ENCODE data around the gene DOP1A. TPM values are rescaled to one million over a fixed set of nuclear protein-coding genes. Genes with fewer than 3 reads are reported as not detected.

DOP1A gene
- total RNA-seq, 1 experiment from 2014 or later = 17.0 TPM

DNA sequence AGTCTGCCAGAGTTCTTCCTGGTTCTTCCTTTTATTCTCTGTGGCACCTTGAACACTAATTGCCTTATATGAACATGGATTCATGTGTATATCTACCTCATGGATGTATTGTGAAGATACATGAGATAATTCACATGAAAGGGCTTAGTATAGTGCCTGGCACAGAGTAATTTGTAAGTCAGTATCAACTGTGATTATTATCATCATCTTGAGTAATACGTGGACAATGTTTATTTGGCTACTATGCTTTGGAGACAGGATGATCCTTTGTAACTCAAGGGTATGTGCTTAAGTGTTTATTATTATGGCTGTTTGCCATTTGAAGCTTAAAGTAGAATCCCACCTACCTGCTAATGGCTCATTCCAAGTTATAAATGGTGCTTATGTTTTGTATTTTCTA, 16.0 kb downstream of the DOP1A start:
- no peaks in the 10 kb centered on the region for H3K9me3 ChIP-seq (ENCODE audit: control insufficient read depth, low read depth, low read length)
- H3K27me3 ChIP-seq (ENCODE audit: insufficient read depth, low read length) = no peaks in the 10 kb centered on the region
- whole genome bisulfite sequencing (ENCODE audit: extremely low coverage, insufficient read length, low lambda C conversion rate) = no CpG with 5 or more reads among the region's 1 CpG
- H4K20me1 ChIP-seq (ENCODE audit: control insufficient read depth, insufficient read depth, insufficient read length) = no peaks in the 10 kb centered on the region
- no peak overlapping the region for H3K4ac ChIP-seq (ENCODE audit: low read depth, low read length)
- no peaks in the 10 kb centered on the region; the same call in 1 of the 2 replicates for H3K79me2 ChIP-seq (ENCODE audit: insufficient read depth, low read length)
- H3K4me2 ChIP-seq (ENCODE audit: insufficient read depth, insufficient read length, low read length) = no peak overlapping the region
- Mint-ChIP-seq H3K36me3 (ENCODE audit: insufficient read depth in 1 of 3, low read depth in 3 of 3) (no peaks in the 10 kb centered on the region; a peak in 1 of 7 replicates), H3K4me1 (peaks cover 17 to 28% of the 10 kb centered on the region in 2 experiments), H3K9me3 (no peaks in the 10 kb centered on the region), H3K27ac (no peak overlapping the region), H3K4me3 (no peak overlapping the region), H3K27me3 (ENCODE audit: low read depth) (no peaks in the 10 kb centered on the region)
- H2BK12ac ChIP-seq (ENCODE audit: insufficient read length, low read depth, low read length) = no peak overlapping the region
- DNase-seq = no peak
- no peak overlapping the region for H3K56ac ChIP-seq (ENCODE audit: insufficient read length, low read depth, low read length)
- H2AK5ac ChIP-seq (ENCODE audit: insufficient read length, low read length) = no peak overlapping the region
- H2AFZ ChIP-seq (ENCODE audit: low read length) = no peak overlapping the region
- H3K18ac ChIP-seq (ENCODE audit: insufficient read length, low read depth, low read length) = no peak overlapping the region
- no peak overlapping the region for H4K8ac ChIP-seq (replicated peaks; ENCODE audit: insufficient read length, low read depth, low read length)
- H2BK120ac ChIP-seq (ENCODE audit: low read depth, low read length, poor library complexity, severe bottlenecking) = no peak overlapping the region
- H3K4me1 ChIP-seq (ENCODE audit: insufficient read depth, low read length) = no peaks in the 10 kb centered on the region
- H3K14ac ChIP-seq (ENCODE audit: insufficient read depth, low read length) = no peak overlapping the region
- H3K9ac ChIP-seq (ENCODE audit: extremely low read depth, insufficient read length, low read length) = no peak overlapping the region
- no peaks in the 10 kb centered on the region for H3K79me1 ChIP-seq (ENCODE audit: insufficient read depth, low read depth, low read length, poor library complexity, severe bottlenecking)
- H2BK5ac ChIP-seq (ENCODE audit: insufficient read length, low read length) = no peak overlapping the region
- no peak overlapping the region for H3K23ac ChIP-seq (ENCODE audit: insufficient read length, low read depth, low read length)
- no peak overlapping the region for H2BK20ac ChIP-seq (ENCODE audit: low read depth, low read length, poor library complexity, severe bottlenecking)
- no peak overlapping the region for H2BK15ac ChIP-seq (ENCODE audit: low read depth, low read length)
- H3K23me2 ChIP-seq (ENCODE audit: insufficient read length, low read depth, low read length, poor library complexity, severe bottlenecking) = no peaks in the 10 kb centered on the region
- H4K5ac ChIP-seq (ENCODE audit: insufficient read length, low read depth, low read length) = no peak overlapping the region
- TF ChIP-seq, protein P1, sequence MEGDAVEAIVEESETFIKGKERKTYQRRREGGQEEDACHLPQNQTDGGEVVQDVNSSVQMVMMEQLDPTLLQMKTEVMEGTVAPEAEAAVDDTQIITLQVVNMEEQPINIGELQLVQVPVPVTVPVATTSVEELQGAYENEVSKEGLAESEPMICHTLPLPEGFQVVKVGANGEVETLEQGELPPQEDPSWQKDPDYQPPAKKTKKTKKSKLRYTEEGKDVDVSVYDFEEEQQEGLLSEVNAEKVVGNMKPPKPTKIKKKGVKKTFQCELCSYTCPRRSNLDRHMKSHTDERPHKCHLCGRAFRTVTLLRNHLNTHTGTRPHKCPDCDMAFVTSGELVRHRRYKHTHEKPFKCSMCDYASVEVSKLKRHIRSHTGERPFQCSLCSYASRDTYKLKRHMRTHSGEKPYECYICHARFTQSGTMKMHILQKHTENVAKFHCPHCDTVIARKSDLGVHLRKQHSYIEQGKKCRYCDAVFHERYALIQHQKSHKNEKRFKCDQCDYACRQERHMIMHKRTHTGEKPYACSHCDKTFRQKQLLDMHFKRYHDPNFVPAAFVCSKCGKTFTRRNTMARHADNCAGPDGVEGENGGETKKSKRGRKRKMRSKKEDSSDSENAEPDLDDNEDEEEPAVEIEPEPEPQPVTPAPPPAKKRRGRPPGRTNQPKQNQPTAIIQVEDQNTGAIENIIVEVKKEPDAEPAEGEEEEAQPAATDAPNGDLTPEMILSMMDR (conservative IDR thresholded peaks at IDR 0.05) = no peak
- H3K27ac ChIP-seq (ENCODE audit: insufficient read length, low read depth, low read length) = no peak overlapping the region
- no peak overlapping the region for H3T11ph ChIP-seq (ENCODE audit: low read length)
- no peak overlapping the region for H4K91ac ChIP-seq (ENCODE audit: insufficient read length, low read depth, low read length)

Data from H9 (cell line).